Naive thymus-derived CD4-positive, alpha-beta T cell (primary cell): Measurements from ENCODE around the gene TMA7B. TPM values are rescaled to one million over a fixed set of nuclear protein-coding genes. Genes with fewer than 3 reads are reported as not detected.

ENCODE experiments used
- ATAC-seq: fragments of 150-1000 bp; cut with Tn5 transposase; 2 replicates; pipeline ENCODE4 v1.10.0; 2021; ENCODE audit warnings: mild to moderate bottlenecking, moderate library complexity
- CTCF ChIA-PET: fragments of 350-600 bp; sonication (Branson Sonifier 250); formaldehyde crosslinking; loops from one replicate; lab custom pipeline; 2021; ENCODE audit warnings: antibody characterized with exemption; lab: Charles Lee
- POLR2A ChIA-PET: fragments of 350-600 bp; sonication (Branson Sonifier 250); formaldehyde crosslinking; loops from one replicate; lab custom pipeline; 2021; ENCODE audit warnings: antibody characterized with exemption, inconsistent platforms; lab: Charles Lee
- DNase-seq, 9 donors: peaks; one replicate each; pipeline versions ENCODE4 v3.0.0 to v3.0.0-alpha.2; 2020 to 2022; ENCODE audit warnings: mixed read lengths in 1 of 9
- H3K27ac ChIP-seq: one replicate; pipeline ENCODE4 v1.7.0; 2013; ENCODE audit warnings: mild to moderate bottlenecking, low read depth, low read length, moderate library complexity
- H3K27me3 ChIP-seq, 2 donors: one replicate each; pipeline ENCODE4 v1.7.0; 2013; ENCODE audit warnings: low read length in 2 of 2, mild to moderate bottlenecking in 2 of 2, moderate library complexity in 2 of 2; ENCODE audit not compliant: control insufficient read depth in 2 of 2, insufficient read depth in 2 of 2
- H3K36me3 ChIP-seq, 3 experiments: 1 replicate in 2 of 3; 2 replicates in 1 of 3; pipeline ENCODE4 v1.7.0; 2013; ENCODE audit warnings: low read length in 3 of 3, mild to moderate bottlenecking in 3 of 3, moderate library complexity in 1 of 3; ENCODE audit not compliant: insufficient read depth in 3 of 3, control insufficient read depth in 2 of 3
- H3K4me1 ChIP-seq, 2 donors: one replicate each; pipeline ENCODE4 v1.7.0; 2013; ENCODE audit warnings: low read length in 2 of 2, mild to moderate bottlenecking in 2 of 2, moderate library complexity in 1 of 2; ENCODE audit not compliant: control insufficient read depth in 2 of 2, insufficient read depth in 2 of 2
- H3K4me3 ChIP-seq: 2 replicates; pipeline ENCODE4 v1.7.0; 2013; ENCODE audit warnings: mild to moderate bottlenecking, low read length
- H3K9me3 ChIP-seq, 3 experiments: 1 replicate in 2 of 3; 2 replicates in 1 of 3; pipeline ENCODE4 v1.7.0; 2013; ENCODE audit warnings: low read length in 3 of 3; ENCODE audit not compliant: control insufficient read depth in 2 of 3
- H3K27ac Mint-ChIP-seq, 9 donors: one replicate each; pipeline ENCODE4 v1.8.0; 2020 to 2022; ENCODE audit warnings: mixed read lengths in 9 of 9, mild to moderate bottlenecking in 8 of 9, moderate library complexity in 5 of 9, inconsistent platforms in 2 of 9
- H3K27me3 Mint-ChIP-seq, 5 donors: one replicate each; pipeline ENCODE4 v1.8.0; 2021 to 2022; ENCODE audit warnings: mixed read lengths in 5 of 5, mild to moderate bottlenecking in 1 of 5
- H3K36me3 Mint-ChIP-seq, 5 donors: one replicate each; pipeline ENCODE4 v1.8.0; 2020 to 2022; ENCODE audit warnings: mixed read lengths in 5 of 5, mild to moderate bottlenecking in 3 of 5, inconsistent platforms in 1 of 5
- H3K4me1 Mint-ChIP-seq, 7 donors: one replicate each; pipeline ENCODE4 v1.8.0; 2020 to 2022; ENCODE audit warnings: mixed read lengths in 7 of 7, mild to moderate bottlenecking in 3 of 7, inconsistent platforms in 1 of 7
- H3K4me3 Mint-ChIP-seq, 10 donors: one replicate each; pipeline ENCODE4 v1.8.0; 2020 to 2022; ENCODE audit warnings: mild to moderate bottlenecking in 10 of 10, mixed read lengths in 10 of 10, moderate library complexity in 6 of 10, inconsistent platforms in 2 of 10
- H3K9me3 Mint-ChIP-seq, 11 donors: one replicate each; pipeline ENCODE4 v1.8.0; 2020 to 2022; ENCODE audit warnings: mixed read lengths in 11 of 11, mild to moderate bottlenecking in 4 of 11, inconsistent platforms in 1 of 11, moderate library complexity in 1 of 11
- intact Hi-C, 2 donors: fragments of 100-400 bp; cut with micrococcal nuclease; formaldehyde crosslinking; loops; one replicate each; pipeline ENCODE4 v1.15.1; 2023
- polyA plus RNA-seq, 2 donors: library from polyadenylated mRNA; unstranded; fragments of 300-500 nt; fragmentation: Illumina TruSeq; gene quantifications; one replicate each; pipeline ENCODE4 v1.2.3, GENCODE V29; 2021
- total RNA-seq, 6 experiments: library from RNA in 5 of 6; stranded (reverse) in 5 of 6; gene quantifications; 1 replicate in 5 of 6; 2 replicates in 1 of 6; pipeline ENCODE4 v1.2.3 and lab custom pipeline; 2021 to 2026

Gene TMA7B
- total and polyA plus RNA-seq, 7 experiments from 2014 or later = 2.6 to 12.8 (median 9.2) TPM

DNA sequence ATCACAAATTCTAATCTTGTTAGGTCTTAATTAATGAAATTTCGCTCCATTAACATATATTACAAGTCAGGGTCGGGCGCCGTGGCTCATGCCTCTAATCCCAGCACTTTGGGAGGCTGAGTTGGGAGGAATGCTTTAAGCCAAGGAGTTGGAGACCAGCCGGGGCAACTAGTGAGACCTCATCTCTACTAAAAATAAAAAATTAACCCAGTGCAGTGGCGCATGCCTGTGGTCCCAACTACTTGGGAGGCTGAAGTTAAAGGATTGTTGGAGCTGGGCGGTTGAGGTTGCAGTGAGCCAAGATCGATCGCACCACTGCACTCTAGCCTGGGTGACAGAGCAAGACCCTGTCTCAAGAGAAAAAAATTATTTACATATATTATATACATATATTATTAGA is 1.9 kb downstream of the TMA7B start:
- peak overlapping the region in 7 of 9 donors; percentile 76 to 93 (median 85) for H3K27ac Mint-ChIP-seq
- CTCF ChIA-PET = interaction anchor here (0.6 kb wide), 1 partner anchor 33 kb away, joined by 3 read pairs; no protein-coding TSS in a partner anchor
- H3K27me3 Mint-ChIP-seq = no peaks in the 10 kb centered on the region
- Histone ChIP-seq H3K27ac (peak overlapping the region; percentile 44), H3K4me3 (no peak overlapping the region), H3K36me3 (peaks cover 32 to 96% (median 48%) of the 10 kb centered on the region in 3 experiments), H3K4me1 (peaks cover 38 to 43% of the 10 kb centered on the region in 2 donors), H3K27me3 (no peaks in the 10 kb centered on the region), H3K9me3 (no peaks in the 10 kb centered on the region)
- peaks cover 39 to 63% (median 54%) of the 10 kb centered on the region in 7 donors for H3K4me1 Mint-ChIP-seq
- peak overlapping the region in 7 of 10 donors; percentile 8 to 78 (median 50) for H3K4me3 Mint-ChIP-seq
- intact Hi-C loops = no loop called here
- POLR2A ChIA-PET = interaction anchor here (0.6 to 1.4 kb wide), 6 partner anchors 16 to 114 kb away, joined by 3 to 5 read pairs (median 3); no protein-coding TSS in a partner anchor
- peaks cover 35 to 81% (median 62%) of the 10 kb centered on the region in 5 donors for H3K36me3 Mint-ChIP-seq
- no peak for ATAC-seq
- no peak for DNase-seq
- no peaks in the 10 kb centered on the region for H3K9me3 Mint-ChIP-seq

GRCh38 chr22:39965748-39966147 is 5.6 kb downstream of the TMA7B start:
- Mint-ChIP-seq H3K27ac (peak overlapping the region in 8 of 9 donors; percentile 68 to 91 (median 82)), H3K9me3 (peaks cover 0 to 2% (median 0%) of the 10 kb centered on the region in 11 donors), H3K36me3 (peaks cover 26 to 77% (median 51%) of the 10 kb centered on the region in 5 donors), H3K4me1 (peaks cover 15 to 26% (median 22%) of the 10 kb centered on the region in 7 donors), H3K4me3 (no peak overlapping the region), H3K27me3 (peaks cover 0 to 3% (median 0%) of the 10 kb centered on the region in 5 donors)
- Histone ChIP-seq H3K27me3 (no peaks in the 10 kb centered on the region), H3K36me3 (peaks cover 44 to 97% (median 74%) of the 10 kb centered on the region in 3 experiments), H3K4me1 (peaks cover 13% of the 10 kb centered on the region in 2 donors), H3K27ac (no peak overlapping the region), H3K4me3 (no peak overlapping the region), H3K9me3 (no peaks in the 10 kb centered on the region)
- intact Hi-C loops = no loop called here
- CTCF ChIA-PET = interaction anchor here (0.5 to 1.7 kb wide), 3 partner anchors 44 to 409 kb away, joined by 3 to 11 read pairs (median 5); no protein-coding TSS in a partner anchor
- no peak for ATAC-seq
- POLR2A ChIA-PET = interaction anchor here (1.0 to 1.5 kb wide), 2 partner anchors 13 to 32 kb away, joined by 4 to 5 read pairs; no protein-coding TSS in a partner anchor
- DNase-seq = no peak

DNA sequence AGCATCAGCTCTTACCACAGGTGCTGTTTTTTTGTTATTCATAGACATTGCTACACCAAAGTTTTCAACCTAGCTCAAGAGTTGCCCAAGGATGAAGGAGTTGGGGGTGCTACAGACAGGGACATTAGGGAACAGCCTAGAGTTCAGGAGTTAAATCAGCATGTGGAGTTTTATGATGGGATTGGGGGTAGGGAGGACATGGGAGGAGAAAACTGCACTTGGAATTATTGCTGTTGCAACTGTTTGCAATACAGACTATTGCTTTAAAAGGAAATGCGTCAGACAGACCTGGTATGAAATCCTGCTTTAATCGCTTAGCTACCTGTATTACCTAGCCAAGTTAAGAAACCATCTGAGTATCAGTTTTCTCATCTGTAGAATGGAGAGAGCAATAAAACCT is 6.3 kb downstream of the TMA7B start:
- CTCF ChIA-PET = interaction anchor here (0.5 to 1.7 kb wide), 5 partner anchors 20 to 409 kb away, joined by 3 to 11 read pairs (median 3); no protein-coding TSS in a partner anchor
- Histone ChIP-seq H3K27ac (no peak overlapping the region), H3K27me3 (no peaks in the 10 kb centered on the region), H3K36me3 (peaks cover 42 to 97% (median 79%) of the 10 kb centered on the region in 3 experiments), H3K4me3 (no peak overlapping the region), H3K9me3 (no peaks in the 10 kb centered on the region), H3K4me1 (peaks cover 6% of the 10 kb centered on the region in 2 donors)
- peaks cover 0 to 2% (median 0%) of the 10 kb centered on the region in 11 donors for H3K9me3 Mint-ChIP-seq
- H3K27me3 Mint-ChIP-seq = peaks cover 0 to 3% (median 0%) of the 10 kb centered on the region in 5 donors
- H3K4me3 Mint-ChIP-seq = no peak overlapping the region
- peaks cover 12 to 19% (median 15%) of the 10 kb centered on the region in 7 donors for H3K4me1 Mint-ChIP-seq
- ATAC-seq = no peak
- peaks cover 26 to 79% (median 50%) of the 10 kb centered on the region in 5 donors for H3K36me3 Mint-ChIP-seq
- peak overlapping the region in 7 of 9 donors; percentile 32 to 88 (median 71) for H3K27ac Mint-ChIP-seq
- POLR2A ChIA-PET = interaction anchor here (1.2 to 1.5 kb wide), 2 partner anchors 12 to 18 kb away, joined by 4 to 5 read pairs; no protein-coding TSS in a partner anchor
- DNase-seq = no peak
- intact Hi-C loops = no loop called here

DNA sequence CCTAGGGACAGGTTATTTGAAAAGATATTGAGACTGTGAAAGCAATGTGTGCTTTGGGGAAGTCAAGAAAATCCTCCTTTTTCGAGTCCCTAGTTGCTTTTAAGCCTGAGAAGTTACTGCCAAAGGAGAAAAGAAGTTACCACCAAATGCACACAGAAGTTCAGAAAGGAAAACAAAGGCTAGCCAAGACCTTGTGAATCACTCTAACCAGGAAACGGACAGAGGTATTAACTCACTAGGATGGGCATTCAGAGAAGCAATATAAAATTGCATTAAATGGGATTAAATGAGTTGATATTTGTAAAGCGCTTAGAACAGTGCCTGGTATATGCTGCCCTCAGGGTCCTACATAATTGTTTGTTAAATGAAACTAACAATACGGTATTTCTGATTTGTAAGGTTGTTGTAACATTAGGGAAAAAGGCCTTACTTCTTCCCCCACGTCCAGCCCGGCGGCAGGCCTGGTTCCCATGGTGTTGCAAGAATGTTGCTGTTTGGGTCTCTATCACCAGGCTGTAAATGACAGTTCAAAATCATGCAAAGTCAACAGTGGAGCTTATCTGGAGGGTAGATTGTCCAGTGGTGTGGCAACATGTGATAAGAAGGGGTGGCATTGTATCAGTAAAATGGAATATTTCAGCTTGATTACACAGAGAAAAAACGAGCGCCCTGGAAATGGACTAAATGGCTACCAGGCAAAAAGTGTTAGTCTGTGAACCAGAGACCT is 7.1 kb downstream of the TMA7B start:
- Histone ChIP-seq H3K9me3 (no peaks in the 10 kb centered on the region), H3K36me3 (peaks cover 46 to 98% (median 80%) of the 10 kb centered on the region in 3 experiments), H3K4me1 (no peaks in the 10 kb centered on the region), H3K27me3 (no peaks in the 10 kb centered on the region), H3K27ac (no peak overlapping the region), H3K4me3 (no peak overlapping the region)
- ChIA-PET CTCF (interaction anchor here (1.2 to 1.3 kb wide), 2 partner anchors 46 to 410 kb away, joined by 3 read pairs; no protein-coding TSS in a partner anchor), POLR2A (interaction anchor here (1.2 kb wide), 1 partner anchor 17 kb away, joined by 4 read pairs; no protein-coding TSS in a partner anchor)
- peak overlapping the region in 8 of 9 donors; percentile 54 to 88 (median 70) for H3K27ac Mint-ChIP-seq
- peaks cover 0 to 3% (median 0%) of the 10 kb centered on the region in 5 donors for H3K27me3 Mint-ChIP-seq
- DNase-seq = no peak
- H3K9me3 Mint-ChIP-seq = peaks cover 0 to 2% (median 0%) of the 10 kb centered on the region in 11 donors
- peak; percentile 42 for ATAC-seq
- H3K4me1 Mint-ChIP-seq = peaks cover 9 to 16% (median 11%) of the 10 kb centered on the region in 7 donors
- H3K36me3 Mint-ChIP-seq = peaks cover 28 to 83% (median 53%) of the 10 kb centered on the region in 5 donors
- H3K4me3 Mint-ChIP-seq = no peak overlapping the region
- intact Hi-C loops = no loop called here

GRCh38 chr22:39967996-39968972 is 8.1 kb downstream of the TMA7B start:
- intact Hi-C loops = no loop called here
- H3K36me3 Mint-ChIP-seq = peaks cover 33 to 88% (median 60%) of the 10 kb centered on the region in 5 donors
- no peak overlapping the region for H3K4me3 Mint-ChIP-seq
- Histone ChIP-seq H3K4me3 (no peak overlapping the region), H3K27ac (no peak overlapping the region), H3K9me3 (no peaks in the 10 kb centered on the region), H3K27me3 (no peaks in the 10 kb centered on the region), H3K4me1 (no peaks in the 10 kb centered on the region), H3K36me3 (peaks cover 51 to 100% (median 82%) of the 10 kb centered on the region in 3 experiments)
- H3K27ac Mint-ChIP-seq = peak overlapping the region in 8 of 9 donors; percentile 36 to 89 (median 54)
- DNase-seq (no peak), ATAC-seq (no peak)
- ChIA-PET CTCF (interaction anchor here (0.6 kb wide), 1 partner anchor 507 kb away, joined by 4 read pairs; no protein-coding TSS in a partner anchor), POLR2A (no interaction called here)
- H3K4me1 Mint-ChIP-seq = peaks cover 4 to 15% (median 10%) of the 10 kb centered on the region in 7 donors
- H3K9me3 Mint-ChIP-seq = peaks cover 0 to 2% (median 0%) of the 10 kb centered on the region in 11 donors
- H3K27me3 Mint-ChIP-seq = peaks cover 0 to 3% (median 0%) of the 10 kb centered on the region in 5 donors
